ENCODE measurements around the gene C2CD2L. TPM values are rescaled to one million over a fixed set of nuclear protein-coding genes. Genes with fewer than 3 reads are reported as not detected.

Gene C2CD2L
- total RNA-seq, 1 experiment from 2014 or later = 5.6 TPM

DNA sequence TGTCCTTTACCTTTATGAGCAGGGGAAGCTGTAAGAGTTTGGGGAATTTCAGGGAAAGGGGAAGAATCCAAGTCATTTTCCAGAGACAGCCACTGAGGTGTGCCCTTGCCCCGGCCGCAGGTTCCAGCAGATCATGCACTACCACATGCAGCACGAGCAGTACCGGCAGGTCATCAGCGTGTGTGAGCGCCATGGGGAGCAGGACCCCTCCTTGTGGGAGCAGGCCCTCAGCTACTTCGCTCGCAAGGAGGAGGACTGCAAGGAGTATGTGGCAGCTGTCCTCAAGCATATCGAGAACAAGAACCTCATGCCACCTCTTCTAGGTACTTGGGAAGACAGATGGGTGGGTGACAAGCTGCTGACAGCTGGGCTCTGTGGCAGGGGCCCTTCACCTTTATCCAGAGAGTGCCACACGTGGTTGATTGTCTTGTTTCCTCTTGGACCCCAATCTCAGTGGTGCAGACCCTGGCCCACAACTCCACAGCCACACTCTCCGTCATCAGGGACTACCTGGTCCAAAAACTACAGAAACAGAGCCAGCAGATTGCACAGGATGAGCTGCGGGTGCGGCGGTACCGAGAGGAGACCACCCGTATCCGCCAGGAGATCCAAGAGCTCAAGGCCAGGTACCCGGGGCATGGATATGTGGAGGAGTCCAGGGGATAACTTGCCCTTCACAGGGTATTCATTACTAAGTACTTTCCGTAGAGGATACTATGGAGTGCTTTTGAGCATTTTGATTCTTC is 28.3 kb upstream of the C2CD2L start:
- WGBS (ENCODE audit: extremely low coverage, insufficient read length, low lambda C conversion rate) = no CpG with 5 or more reads among the region's 19 CpGs
- Mint-ChIP-seq H3K4me1 (no peaks in the 10 kb centered on the region), H3K27me3 (ENCODE audit: low read depth) (no peaks in the 10 kb centered on the region), H3K4me3 (no peak overlapping the region), H3K27ac (no peak overlapping the region), H3K9me3 (no peaks in the 10 kb centered on the region), H3K36me3 (ENCODE audit: insufficient read depth in 1 of 3, low read depth in 3 of 3) (peaks cover 18 to 74% (median 55%) of the 10 kb centered on the region in 3 experiments; a peak in 6 of 7 replicates)
- H3K9me3 ChIP-seq (ENCODE audit: control insufficient read depth, low read depth, low read length) = no peaks in the 10 kb centered on the region
- no peak overlapping the region for H3K14ac ChIP-seq (ENCODE audit: insufficient read depth, low read length)
- TF ChIP-seq, protein P1, sequence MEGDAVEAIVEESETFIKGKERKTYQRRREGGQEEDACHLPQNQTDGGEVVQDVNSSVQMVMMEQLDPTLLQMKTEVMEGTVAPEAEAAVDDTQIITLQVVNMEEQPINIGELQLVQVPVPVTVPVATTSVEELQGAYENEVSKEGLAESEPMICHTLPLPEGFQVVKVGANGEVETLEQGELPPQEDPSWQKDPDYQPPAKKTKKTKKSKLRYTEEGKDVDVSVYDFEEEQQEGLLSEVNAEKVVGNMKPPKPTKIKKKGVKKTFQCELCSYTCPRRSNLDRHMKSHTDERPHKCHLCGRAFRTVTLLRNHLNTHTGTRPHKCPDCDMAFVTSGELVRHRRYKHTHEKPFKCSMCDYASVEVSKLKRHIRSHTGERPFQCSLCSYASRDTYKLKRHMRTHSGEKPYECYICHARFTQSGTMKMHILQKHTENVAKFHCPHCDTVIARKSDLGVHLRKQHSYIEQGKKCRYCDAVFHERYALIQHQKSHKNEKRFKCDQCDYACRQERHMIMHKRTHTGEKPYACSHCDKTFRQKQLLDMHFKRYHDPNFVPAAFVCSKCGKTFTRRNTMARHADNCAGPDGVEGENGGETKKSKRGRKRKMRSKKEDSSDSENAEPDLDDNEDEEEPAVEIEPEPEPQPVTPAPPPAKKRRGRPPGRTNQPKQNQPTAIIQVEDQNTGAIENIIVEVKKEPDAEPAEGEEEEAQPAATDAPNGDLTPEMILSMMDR (conservative IDR thresholded peaks at IDR 0.05) = no peak
- DNase-seq = no peak
- no peak overlapping the region for H2BK5ac ChIP-seq (ENCODE audit: insufficient read length, low read length)
- no peak overlapping the region for H2AK5ac ChIP-seq (ENCODE audit: insufficient read length, low read length)
- H2BK15ac ChIP-seq (ENCODE audit: low read depth, low read length) = no peak overlapping the region
- H3K9ac ChIP-seq (ENCODE audit: extremely low read depth, insufficient read length, low read length) = no peak overlapping the region
- no peak overlapping the region for H4K8ac ChIP-seq (replicated peaks; ENCODE audit: insufficient read length, low read depth, low read length)
- no peaks in the 10 kb centered on the region for H3K27me3 ChIP-seq (ENCODE audit: insufficient read depth, low read length)
- H2BK120ac ChIP-seq (ENCODE audit: low read depth, low read length, poor library complexity, severe bottlenecking) = no peak overlapping the region
- H3K27ac ChIP-seq (ENCODE audit: insufficient read length, low read depth, low read length) = no peak overlapping the region
- peaks cover 3% of the 10 kb centered on the region for H3K79me1 ChIP-seq (ENCODE audit: insufficient read depth, low read depth, low read length, poor library complexity, severe bottlenecking)
- no peak overlapping the region for H4K5ac ChIP-seq (ENCODE audit: insufficient read length, low read depth, low read length)
- H4K20me1 ChIP-seq (ENCODE audit: control insufficient read depth, insufficient read depth, insufficient read length) = no peaks in the 10 kb centered on the region
- no peak overlapping the region for H4K91ac ChIP-seq (ENCODE audit: insufficient read length, low read depth, low read length)
- no peak overlapping the region for H3K4me2 ChIP-seq (ENCODE audit: insufficient read depth, insufficient read length, low read length)
- H3K18ac ChIP-seq (ENCODE audit: insufficient read length, low read depth, low read length) = no peak overlapping the region
- no peaks in the 10 kb centered on the region for H3K79me2 ChIP-seq (ENCODE audit: insufficient read depth, low read length)
- no peak overlapping the region for H3K4ac ChIP-seq (ENCODE audit: low read depth, low read length)
- no peak overlapping the region for H2AFZ ChIP-seq (ENCODE audit: low read length)
- no peak overlapping the region for H3T11ph ChIP-seq (ENCODE audit: low read length)
- H3K4me1 ChIP-seq (ENCODE audit: insufficient read depth, low read length) = no peaks in the 10 kb centered on the region
- H3K23ac ChIP-seq (ENCODE audit: insufficient read length, low read depth, low read length) = no peak overlapping the region
- no peak overlapping the region for H2BK20ac ChIP-seq (ENCODE audit: low read depth, low read length, poor library complexity, severe bottlenecking)
- H2BK12ac ChIP-seq (ENCODE audit: insufficient read length, low read depth, low read length) = no peak overlapping the region
- no peak overlapping the region for H3K56ac ChIP-seq (ENCODE audit: insufficient read length, low read depth, low read length)
- no peaks in the 10 kb centered on the region for H3K23me2 ChIP-seq (ENCODE audit: insufficient read length, low read depth, low read length, poor library complexity, severe bottlenecking)

All from H9 (cell line).